Gastrocnemius medialis (tissue), 4 donors: Measurements from ENCODE around the gene NKX2-2. TPM values are rescaled to one million over a fixed set of nuclear protein-coding genes. Genes with fewer than 3 reads are reported as not detected.
A peak's percentile ranks its signal among the peaks of the same experiment; 100 is the strongest.

ENCODE experiments used
- ATAC-seq, 2 donors: fragments of 150-250 bp; one replicate each; pipeline ENCODE4 v1.9.1; 2016
- DNase-seq, 2 donors: peaks; one replicate each; pipeline ENCODE4 v3.0.0-alpha.2; 2019
- H3K27ac ChIP-seq, 4 donors: fragments of 200-600 bp; sonication (generic); 1 replicate in 1 of 4; 2 replicates in 3 of 4; pipeline ENCODE4 v1.5.1; 2016 to 2018; ENCODE audit warnings: mild to moderate bottlenecking in 2 of 4, moderate library complexity in 1 of 4
- H3K27me3 ChIP-seq, 3 donors: fragments of 200-600 bp; sonication (generic) in 2 of 3; 1 replicate in 1 of 3; 2 replicates in 2 of 3; pipeline versions ENCODE4 v1.5.1 to v1.6.0; 2016 to 2019; ENCODE audit warnings: mild to moderate bottlenecking in 1 of 3, moderate library complexity in 1 of 3
- H3K36me3 ChIP-seq, 2 donors: fragments of 200-600 bp; sonication (generic) in 1 of 2; one replicate each; pipeline ENCODE4 v1.5.1; 2017 to 2018
- H3K4me1 ChIP-seq, 2 donors: fragments of 200-600 bp; sonication (generic) in 1 of 2; one replicate each; pipeline ENCODE4 v1.5.1; 2016 to 2017; ENCODE audit warnings: mild to moderate bottlenecking in 2 of 2
- H3K4me3 ChIP-seq, 4 donors: fragments of 200-600 bp; sonication (generic) in 3 of 4; 1 replicate in 1 of 4; 2 replicates in 3 of 4; pipeline ENCODE4 v1.5.1; 2016 to 2019; ENCODE audit warnings: mild to moderate bottlenecking in 2 of 4
- H3K9me3 ChIP-seq, 3 donors: fragments of 200-600 bp; sonication (generic) in 2 of 3; 1 replicate in 1 of 3; 2 replicates in 2 of 3; pipeline ENCODE4 v1.5.1; 2016 to 2019
- CTCF ChIP-seq, 5 experiments: fragments of 450-650 bp in 3 of 5; fragments of 200-600 bp in 2 of 5; sonication (generic) in 2 of 5; IDR thresholded peaks in 4 of 5; conservative IDR thresholded peaks in 1 of 5; 1 replicate in 4 of 5; 2 replicates in 1 of 5; pipeline ENCODE4 v1.5.1; 2016 to 2019; ENCODE audit warnings: antibody characterized with exemption in 5 of 5, mild to moderate bottlenecking in 3 of 5, moderate library complexity in 3 of 5
- POLR2A ChIP-seq, 2 donors: fragments of 450-650 bp; IDR thresholded peaks; one replicate each; pipeline ENCODE4 v1.6.1; 2017; ENCODE audit warnings: antibody characterized with exemption in 2 of 2, mild to moderate bottlenecking in 2 of 2, moderate library complexity in 2 of 2
- in situ Hi-C, 4 donors: fragments of 200-750 bp; cut with MboI; loops; one replicate each; pipeline versions ENCODE4 v1.15.0 to v1.8.0; 2017; ENCODE audit warnings: low sequenced_read_pairs in 4 of 4
- intact Hi-C: fragments of 100-400 bp; cut with DNase I; formaldehyde crosslinking; loops from one replicate; pipeline ENCODE4 v1.15.1; 2023; ENCODE audit warnings: low total_unique reads
- total RNA-seq, 4 donors: library from RNA; depleted of rRNA; stranded (reverse); fragments of >200 nt; gene quantifications; one replicate each; pipeline versions ENCODE4 v1.1.0 to v1.2.3, GENCODE V29; 2016

Gene NKX2-2
- total RNA-seq: not detected

DNA sequence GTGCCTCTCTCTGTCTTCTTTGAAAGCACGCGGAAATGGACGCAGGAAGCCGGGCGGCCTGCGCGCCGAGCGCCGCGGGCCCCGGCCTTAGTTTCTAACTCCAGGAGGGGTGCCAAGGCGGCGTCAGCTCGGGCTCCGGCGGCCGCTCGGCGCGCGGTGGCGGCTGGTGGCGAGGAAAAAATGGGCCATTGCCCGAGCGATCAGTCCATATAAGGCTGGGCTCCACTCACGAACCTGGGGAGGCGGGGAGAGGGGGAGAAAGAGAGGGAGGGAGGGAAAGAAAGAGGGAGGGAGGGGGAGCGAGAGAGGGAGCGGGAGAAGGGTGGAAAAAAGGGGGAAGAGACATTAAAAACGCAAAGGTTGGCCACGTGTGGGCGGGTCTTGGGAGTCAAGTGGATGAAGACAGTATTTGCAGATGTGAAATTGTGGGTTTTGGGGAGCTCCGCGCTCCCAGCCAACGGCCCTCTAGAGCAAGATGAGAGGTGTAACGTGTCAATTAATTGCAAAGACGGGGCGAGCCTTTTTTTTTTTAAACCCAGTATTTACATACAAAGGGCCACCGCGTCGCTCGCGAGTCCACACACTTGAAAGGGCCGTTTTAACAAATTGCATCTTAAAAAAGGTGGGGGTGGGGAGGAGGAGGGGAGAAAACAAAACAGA lies at the start of gene NKX2-2:
Gene NKX2-2, minus strand, starts transcription at position 184 of the 660 bp plus-strand sequence. CDS start 395 bp downstream, outside the sequence.
- in situ Hi-C loops (no loop called here), intact Hi-C loops (no loop called here)
- TF ChIP-seq CTCF (IDR thresholded peaks at IDR 0.05 in 4 of 5, conservative IDR thresholded peaks at IDR 0.05 in 1 of 5) (no peak), POLR2A (IDR thresholded peaks at IDR 0.05) (no peak)
- Histone ChIP-seq H3K9me3 (no peaks in the 10 kb centered on the region), H3K4me1 (peaks cover 28 to 47% of the 10 kb centered on the region in 2 donors), H3K27me3 (peaks cover 91 to 100% (median 99%) of the 10 kb centered on the region in 3 donors), H3K4me3 (peak within 1 kb of the TSS; percentile 30 to 53 (median 38)), H3K36me3 (no peaks in the 10 kb centered on the region), H3K27ac (no peak within 1 kb of the TSS)
- DNase-seq (no peak), ATAC-seq (no peak)

DNA sequence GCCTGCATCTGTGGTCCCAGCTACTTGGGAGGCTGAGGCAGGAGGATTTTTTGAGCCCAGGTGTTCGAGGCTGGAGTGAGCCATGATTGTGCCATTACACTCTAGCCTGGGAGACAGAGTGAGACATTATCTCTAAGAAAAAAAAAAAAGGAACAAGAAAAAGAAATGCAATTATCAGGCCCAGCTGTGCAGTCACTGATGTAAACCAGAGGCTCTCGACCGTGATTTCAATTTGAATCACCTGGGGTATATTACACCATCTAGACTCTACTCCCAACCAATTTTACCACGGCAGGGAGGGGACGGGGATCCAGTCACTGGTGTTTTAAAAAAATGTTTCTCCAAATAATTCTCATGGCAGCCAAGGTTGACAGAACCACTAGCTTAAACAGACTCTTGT lies 48.8 kb upstream of the NKX2-2 start:
- ATAC-seq (no peak), DNase-seq (no peak)
- TF ChIP-seq POLR2A (IDR thresholded peaks at IDR 0.05): no peak
- no peak for TF ChIP-seq CTCF (IDR thresholded peaks at IDR 0.05 in 4 of 5, conservative IDR thresholded peaks at IDR 0.05 in 1 of 5)
- Histone ChIP-seq H3K36me3 (no peaks in the 10 kb centered on the region), H3K27ac (no peak overlapping the region), H3K9me3 (no peaks in the 10 kb centered on the region), H3K27me3 (peaks cover 0 to 3% (median 2%) of the 10 kb centered on the region in 3 donors), H3K4me3 (no peak overlapping the region), H3K4me1 (no peaks in the 10 kb centered on the region)
- in situ Hi-C loops (no loop called here), intact Hi-C loops (no loop called here)

DNA sequence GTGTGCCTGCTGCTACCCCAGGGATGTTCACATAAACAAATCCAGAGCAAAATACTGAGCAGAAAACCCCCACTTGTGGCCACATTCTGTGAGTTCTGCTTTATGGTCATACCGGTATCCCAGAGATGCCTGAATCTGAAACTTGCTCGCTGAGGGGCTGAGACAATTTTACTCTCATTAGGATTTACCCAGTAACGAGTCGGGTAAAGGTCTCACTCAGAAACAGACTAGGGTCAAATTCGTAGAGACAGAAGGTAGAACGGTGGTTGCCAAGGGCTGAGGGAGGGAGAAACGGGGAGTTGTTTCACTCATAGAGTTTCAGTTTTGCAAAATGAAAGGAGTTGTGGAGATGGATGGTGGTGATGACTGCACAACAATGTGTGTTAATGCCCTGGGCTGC lies 45.4 kb upstream of the NKX2-2 start:
- intact Hi-C loops: no loop called here
- H3K9me3 ChIP-seq: no peaks in the 10 kb centered on the region
- DNase-seq (no peak), ATAC-seq (no peak)
- H3K4me1 ChIP-seq: no peaks in the 10 kb centered on the region
- no peaks in the 10 kb centered on the region for H3K36me3 ChIP-seq
- peaks cover 0 to 8% (median 3%) of the 10 kb centered on the region in 3 donors for H3K27me3 ChIP-seq
- H3K27ac ChIP-seq: no peak overlapping the region
- TF ChIP-seq POLR2A (IDR thresholded peaks at IDR 0.05) (no peak), CTCF (IDR thresholded peaks at IDR 0.05 in 4 of 5, conservative IDR thresholded peaks at IDR 0.05 in 1 of 5) (no peak)
- H3K4me3 ChIP-seq: no peak overlapping the region
- in situ Hi-C loops: no loop called here

DNA sequence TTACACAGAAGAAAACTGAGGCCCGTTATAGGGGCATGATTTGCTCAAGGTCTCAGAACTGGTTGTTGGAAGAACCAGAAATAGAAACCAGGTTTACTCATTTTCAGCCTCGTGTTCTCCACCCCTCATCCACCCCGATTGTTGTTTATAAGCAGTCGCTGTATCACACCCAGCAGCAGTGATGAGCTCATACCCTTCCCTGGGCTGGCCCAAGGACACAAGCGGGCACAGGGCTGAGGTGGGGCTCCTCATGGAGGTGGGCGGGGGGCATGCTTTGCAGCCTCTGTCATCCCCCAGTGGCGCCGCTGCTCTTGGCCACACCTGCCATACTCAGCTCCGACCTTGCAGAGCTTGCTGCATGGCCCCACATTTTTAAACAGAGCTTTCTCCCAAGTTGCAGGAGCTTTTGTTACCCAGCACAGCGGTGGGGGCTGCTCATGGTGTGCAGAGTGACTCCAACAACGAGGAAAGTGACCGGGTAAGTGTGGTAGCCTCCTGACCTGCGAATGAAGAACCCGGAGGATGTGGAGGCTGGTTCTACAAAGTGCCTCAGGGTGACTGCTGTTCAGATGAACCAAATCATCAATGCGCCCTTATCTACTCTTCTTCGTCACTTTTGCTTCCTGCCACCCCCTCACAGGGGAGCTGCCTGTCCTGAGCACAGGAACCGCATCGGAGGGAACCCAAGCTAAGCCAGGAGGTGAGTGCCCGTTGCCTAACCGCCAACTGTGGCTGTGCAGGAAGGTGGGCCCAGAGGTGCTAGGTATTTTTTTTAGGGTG lies 43.6 kb upstream of the NKX2-2 start:
- H3K4me1 ChIP-seq: no peaks in the 10 kb centered on the region
- no peak overlapping the region for H3K4me3 ChIP-seq
- intact Hi-C loops (no loop called here), in situ Hi-C loops (no loop called here)
- no peaks in the 10 kb centered on the region for H3K36me3 ChIP-seq
- no peak for TF ChIP-seq CTCF (IDR thresholded peaks at IDR 0.05 in 4 of 5, conservative IDR thresholded peaks at IDR 0.05 in 1 of 5)
- TF ChIP-seq POLR2A (IDR thresholded peaks at IDR 0.05): no peak
- H3K27ac ChIP-seq: no peak overlapping the region
- no peak for ATAC-seq
- H3K9me3 ChIP-seq: no peaks in the 10 kb centered on the region
- peaks cover 0 to 18% (median 3%) of the 10 kb centered on the region in 3 donors for H3K27me3 ChIP-seq
- DNase-seq: no peak
